CD4-positive, alpha-beta T cell treated with Interferon alpha-2 for 1 hour (primary cell): ENCODE data around the gene CERS6.
A peak's percentile ranks its signal among the peaks of the same experiment; 100 is the strongest.
"Not testable (repeated sequence)": the region's sequence is repeated elsewhere in the genome, so short reads cannot be mapped to it uniquely, and the experiment has no call there.

Experiments
- DNase-seq, 2 donors: peaks; one replicate each; pipeline ENCODE4 v3.0.0-alpha.2; 2020 to 2022

Gene CERS6

GRCh38 chr2:168455645-168456520, at the start of gene CERS6:
TSS of gene CERS6 (plus strand) at chr2:168456272. CDS start at chr2:168456449, 177 bp downstream.
- peak; percentile 78 to 86 for DNase-seq

GRCh38 chr2:168412301-168412700, 43.8 kb upstream of the CERS6 start:
- not testable (repeated sequence) for DNase-seq

GRCh38 chr2:168413101-168413500, 43.0 kb upstream of the CERS6 start:
- peak in 1 of 2 donors; percentile 6 for DNase-seq

- no peak for DNase-seq
Measured at GRCh38 chr2:168416555-168416954, 39.5 kb upstream of the CERS6 start.

- no peak for DNase-seq
Measured at GRCh38 chr2:168422584-168422983, 33.5 kb upstream of the CERS6 start.

- no peak for DNase-seq
Measured at GRCh38 chr2:168424112-168424951, 31.7 kb upstream of the CERS6 start.

GRCh38 chr2:168424971-168425370, 31.1 kb upstream of the CERS6 start:
- no peak for DNase-seq

GRCh38 chr2:168426861-168427260, 29.2 kb upstream of the CERS6 start:
- no peak for DNase-seq

- no peak for DNase-seq
Measured at GRCh38 chr2:168427451-168427850, 28.6 kb upstream of the CERS6 start.

- DNase-seq = no peak
Measured at GRCh38 chr2:168428431-168428830, 27.6 kb upstream of the CERS6 start.

- DNase-seq = no peak
Measured at GRCh38 chr2:168429988-168430387, 26.1 kb upstream of the CERS6 start.

GRCh38 chr2:168430431-168430830, 25.6 kb upstream of the CERS6 start:
- no peak for DNase-seq

GRCh38 chr2:168431301-168432024, 24.6 kb upstream of the CERS6 start:
- DNase-seq = no peak

GRCh38 chr2:168432100-168432499, 24.0 kb upstream of the CERS6 start:
- DNase-seq = no peak

GRCh38 chr2:168432565-168433186, 23.4 kb upstream of the CERS6 start:
- peak; percentile 9 to 31 for DNase-seq

GRCh38 chr2:168433527-168433926, 22.5 kb upstream of the CERS6 start:
- no peak for DNase-seq

GRCh38 chr2:168434146-168434545, 21.9 kb upstream of the CERS6 start:
- DNase-seq = no peak

- DNase-seq = no peak
Measured at GRCh38 chr2:168436840-168437239, 19.2 kb upstream of the CERS6 start.

GRCh38 chr2:168438553-168438952, 17.5 kb upstream of the CERS6 start:
- DNase-seq = no peak

- no peak for DNase-seq
Measured at GRCh38 chr2:168439536-168439935, 16.5 kb upstream of the CERS6 start.

GRCh38 chr2:168441214-168441872, 14.7 kb upstream of the CERS6 start:
- no peak for DNase-seq

- no peak for DNase-seq
Measured at GRCh38 chr2:168443818-168444217, 12.3 kb upstream of the CERS6 start.
